Activated T-cell treated with anti-CD3 and anti-CD28 coated beads, Interleukin-2, amount 50 U/mL, for 24 hours (primary cell): ENCODE data around the gene REELD1.

ENCODE experiments used
- DNase-seq: peaks from one replicate; pipeline ENCODE4 v3.0.0-alpha.2; 2020
- H3K27ac Mint-ChIP-seq: 2 replicates; pipeline ENCODE4 v1.8.0; 2020; ENCODE audit warnings: mild to moderate bottlenecking, mixed read lengths
- H3K27me3 Mint-ChIP-seq: 2 replicates; pipeline ENCODE4 v1.8.0; 2020; ENCODE audit warnings: mixed read lengths
- H3K36me3 Mint-ChIP-seq: 2 replicates; pipeline ENCODE4 v1.8.0; 2020; ENCODE audit warnings: low read depth, mixed read lengths
- H3K4me1 Mint-ChIP-seq: 2 replicates; pipeline ENCODE4 v1.8.0; 2020; ENCODE audit warnings: low read depth, mixed read lengths
- H3K4me3 Mint-ChIP-seq: 2 replicates; pipeline ENCODE4 v1.8.0; 2020; ENCODE audit warnings: mild to moderate bottlenecking, moderate library complexity, mixed read lengths
- H3K9me3 Mint-ChIP-seq: 2 replicates; pipeline ENCODE4 v1.8.0; 2020; ENCODE audit warnings: mixed read lengths

REELD1 gene

GRCh38 chr4:146193628-146194027 is 20.7 kb upstream of the REELD1 start:
- Mint-ChIP-seq H3K4me3 (no peak overlapping the region), H3K27me3 (no peaks in the 10 kb centered on the region), H3K9me3 (no peaks in the 10 kb centered on the region), H3K4me1 (peaks cover 17% of the 10 kb centered on the region), H3K36me3 (peaks cover 67% of the 10 kb centered on the region), H3K27ac (no peak overlapping the region)
- DNase-seq, result no peak

- H3K36me3 Mint-ChIP-seq, result peaks cover 61% of the 10 kb centered on the region
- H3K27me3 Mint-ChIP-seq, result no peaks in the 10 kb centered on the region
- H3K4me1 Mint-ChIP-seq, result peaks cover 17% of the 10 kb centered on the region
- DNase-seq, result no peak
- no peaks in the 10 kb centered on the region for H3K9me3 Mint-ChIP-seq
- H3K27ac Mint-ChIP-seq, result no peak overlapping the region
- H3K4me3 Mint-ChIP-seq, result no peak overlapping the region
Observed at GRCh38 chr4:146194212-146194611, 20.1 kb upstream of the REELD1 start.

- no peak overlapping the region for H3K27ac Mint-ChIP-seq
- DNase-seq, result no peak
- H3K4me1 Mint-ChIP-seq, result no peaks in the 10 kb centered on the region
- H3K36me3 Mint-ChIP-seq, result peaks cover 42% of the 10 kb centered on the region
- H3K27me3 Mint-ChIP-seq, result no peaks in the 10 kb centered on the region
- H3K9me3 Mint-ChIP-seq, result no peaks in the 10 kb centered on the region
- no peak overlapping the region for H3K4me3 Mint-ChIP-seq
Observed at GRCh38 chr4:146202665-146203064, 11.7 kb upstream of the REELD1 start.

GRCh38 chr4:146207410-146207809 is 6.9 kb upstream of the REELD1 start:
- Mint-ChIP-seq H3K27me3 (no peaks in the 10 kb centered on the region), H3K36me3 (peaks cover 21% of the 10 kb centered on the region), H3K4me1 (no peaks in the 10 kb centered on the region), H3K4me3 (no peak overlapping the region), H3K27ac (no peak overlapping the region), H3K9me3 (no peaks in the 10 kb centered on the region)
- DNase-seq, result no peak

- Mint-ChIP-seq H3K27me3 (no peaks in the 10 kb centered on the region), H3K36me3 (no peaks in the 10 kb centered on the region), H3K4me1 (no peaks in the 10 kb centered on the region)
Observed at GRCh38 chr4:146210890-146211289, 3.4 kb upstream of the REELD1 start.

GRCh38 chr4:146211440-146211839 is 2.9 kb upstream of the REELD1 start:
- H3K27me3 Mint-ChIP-seq, result no peaks in the 10 kb centered on the region
- no peak overlapping the region for H3K27ac Mint-ChIP-seq
- no peaks in the 10 kb centered on the region for H3K4me1 Mint-ChIP-seq
- H3K36me3 Mint-ChIP-seq, result no peaks in the 10 kb centered on the region
- no peak for DNase-seq
- H3K9me3 Mint-ChIP-seq, result no peaks in the 10 kb centered on the region
- H3K4me3 Mint-ChIP-seq, result no peak overlapping the region

More at GRCh38 chr4:146210890-146211289, 3.4 kb upstream of the REELD1 start:
- Mint-ChIP-seq H3K27ac (no peak overlapping the region), H3K9me3 (no peaks in the 10 kb centered on the region), H3K4me3 (no peak overlapping the region)
- DNase-seq, result no peak

GRCh38 chr4:146212781-146213180 is 1.6 kb upstream of the REELD1 start:
- no peak overlapping the region for H3K27ac Mint-ChIP-seq
- H3K4me1 Mint-ChIP-seq, result no peaks in the 10 kb centered on the region
- H3K9me3 Mint-ChIP-seq, result no peaks in the 10 kb centered on the region
- no peak for DNase-seq
- H3K36me3 Mint-ChIP-seq, result no peaks in the 10 kb centered on the region
- no peaks in the 10 kb centered on the region for H3K27me3 Mint-ChIP-seq
- no peak overlapping the region for H3K4me3 Mint-ChIP-seq

GRCh38 chr4:146222313-146222712 is 8.0 kb downstream of the REELD1 start:
- Mint-ChIP-seq H3K27ac (no peak overlapping the region), H3K9me3 (no peaks in the 10 kb centered on the region), H3K4me3 (no peak overlapping the region), H3K27me3 (no peaks in the 10 kb centered on the region), H3K4me1 (no peaks in the 10 kb centered on the region), H3K36me3 (no peaks in the 10 kb centered on the region)
- no peak for DNase-seq

GRCh38 chr4:146224326-146224966 is 10.1 kb downstream of the REELD1 start:
- Mint-ChIP-seq H3K27ac (no peak overlapping the region), H3K36me3 (no peaks in the 10 kb centered on the region), H3K9me3 (no peaks in the 10 kb centered on the region), H3K4me3 (no peak overlapping the region), H3K4me1 (no peaks in the 10 kb centered on the region), H3K27me3 (no peaks in the 10 kb centered on the region)
- no peak for DNase-seq

GRCh38 chr4:146229406-146229805 is 15.1 kb downstream of the REELD1 start:
- H3K27me3 Mint-ChIP-seq, result no peaks in the 10 kb centered on the region
- H3K4me3 Mint-ChIP-seq, result no peak overlapping the region
- no peak overlapping the region for H3K27ac Mint-ChIP-seq
- no peak for DNase-seq
- no peaks in the 10 kb centered on the region for H3K4me1 Mint-ChIP-seq
- H3K9me3 Mint-ChIP-seq, result peaks cover 2% of the 10 kb centered on the region
- H3K36me3 Mint-ChIP-seq, result no peaks in the 10 kb centered on the region

GRCh38 chr4:146232131-146232722 is 17.9 kb downstream of the REELD1 start:
- no peak for DNase-seq
- no peaks in the 10 kb centered on the region for H3K36me3 Mint-ChIP-seq
- no peak overlapping the region for H3K4me3 Mint-ChIP-seq
- peaks cover 5% of the 10 kb centered on the region for H3K27me3 Mint-ChIP-seq
- H3K27ac Mint-ChIP-seq, result no peak overlapping the region
- H3K9me3 Mint-ChIP-seq, result peaks cover 2% of the 10 kb centered on the region
- H3K4me1 Mint-ChIP-seq, result no peaks in the 10 kb centered on the region

- Mint-ChIP-seq H3K9me3 (peaks cover 2% of the 10 kb centered on the region), H3K36me3 (no peaks in the 10 kb centered on the region), H3K4me1 (no peaks in the 10 kb centered on the region), H3K4me3 (no peak overlapping the region), H3K27ac (no peak overlapping the region), H3K27me3 (peaks cover 13% of the 10 kb centered on the region)
- DNase-seq, result no peak
Observed at GRCh38 chr4:146235654-146236177, 21.4 kb downstream of the REELD1 start.

GRCh38 chr4:146236216-146236615 is 21.9 kb downstream of the REELD1 start:
- H3K27ac Mint-ChIP-seq, result no peak overlapping the region
- peaks cover 3% of the 10 kb centered on the region for H3K4me1 Mint-ChIP-seq
- peaks cover 2% of the 10 kb centered on the region for H3K9me3 Mint-ChIP-seq
- DNase-seq, result no peak
- peaks cover 18% of the 10 kb centered on the region for H3K27me3 Mint-ChIP-seq
- H3K36me3 Mint-ChIP-seq, result no peaks in the 10 kb centered on the region
- no peak overlapping the region for H3K4me3 Mint-ChIP-seq

GRCh38 chr4:146237092-146237491 is 22.8 kb downstream of the REELD1 start:
- H3K27ac Mint-ChIP-seq, result no peak overlapping the region

GRCh38 chr4:146238107-146238506 is 23.8 kb downstream of the REELD1 start:
- H3K27ac Mint-ChIP-seq, result no peak overlapping the region
- H3K27me3 Mint-ChIP-seq, result peaks cover 20% of the 10 kb centered on the region
- no peaks in the 10 kb centered on the region for H3K36me3 Mint-ChIP-seq
- H3K9me3 Mint-ChIP-seq, result no peaks in the 10 kb centered on the region
- peaks cover 16% of the 10 kb centered on the region for H3K4me1 Mint-ChIP-seq
- no peak overlapping the region for H3K4me3 Mint-ChIP-seq
- no peak for DNase-seq

More at GRCh38 chr4:146237092-146237491, 22.8 kb downstream of the REELD1 start:
- peaks cover 9% of the 10 kb centered on the region for H3K4me1 Mint-ChIP-seq
- no peaks in the 10 kb centered on the region for H3K36me3 Mint-ChIP-seq
- no peak for DNase-seq
- no peak overlapping the region for H3K4me3 Mint-ChIP-seq
- H3K27me3 Mint-ChIP-seq, result peaks cover 20% of the 10 kb centered on the region
- no peaks in the 10 kb centered on the region for H3K9me3 Mint-ChIP-seq
